ENCODE measurements around the gene BAIAP3.

BAIAP3 gene

DNA sequence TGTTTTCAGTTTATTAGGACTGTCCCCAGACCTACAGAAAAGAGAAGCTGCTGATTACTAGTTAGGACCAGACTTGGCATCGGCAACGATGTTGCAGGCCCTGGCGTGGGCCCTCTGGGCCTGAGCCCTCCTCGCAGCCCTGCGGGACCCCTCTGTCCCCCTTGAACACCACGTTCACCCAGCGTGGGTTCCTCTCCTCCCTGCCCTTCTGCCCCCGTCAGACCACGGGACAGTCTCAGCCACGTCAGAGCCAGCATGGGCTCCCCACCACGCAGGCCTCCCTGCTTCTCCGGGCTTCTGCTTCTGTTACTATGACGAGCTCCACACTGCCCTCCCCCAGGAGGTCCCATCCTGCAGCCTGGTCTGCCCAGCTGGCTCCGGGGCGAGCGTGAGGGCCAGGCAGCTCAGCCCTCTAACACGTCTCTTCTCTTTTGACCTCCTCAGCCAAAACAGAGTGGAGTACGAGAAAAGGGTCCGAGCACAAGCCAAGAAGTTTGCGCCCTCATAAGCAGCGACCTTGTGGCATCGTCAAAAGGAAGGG, 9.1 kb upstream of the BAIAP3 start:
- WGBS (ENCODE audit: insufficient coverage), result 89% methylated on average over 20 of the region's 22 CpGs
- H3K4me1 ChIP-seq (ENCODE audit: control extremely low read depth in 1 of 4, control insufficient read depth in 4 of 4, insufficient read depth in 4 of 4, low read length in 3 of 4), result no peaks in the 10 kb centered on the region
- no peaks in the 10 kb centered on the region for H3K9me3 ChIP-seq (ENCODE audit: control extremely low read depth in 1 of 5, control insufficient read depth in 4 of 5, insufficient read depth in 2 of 5, low read depth in 1 of 5, low read length in 4 of 5)
- H3K27ac ChIP-seq (ENCODE audit: insufficient read depth in 1 of 2, low read depth in 1 of 2, low read length in 2 of 2, poor library complexity in 1 of 2, severe bottlenecking in 2 of 2), result no peak overlapping the region
- H3K4me3 ChIP-seq (ENCODE audit: control insufficient read depth in 1 of 7, extremely low read depth in 1 of 7, insufficient read depth in 4 of 7, low read depth in 2 of 7, low read length in 6 of 7), result no peak overlapping the region
- no peak for DNase-seq
- ChIA-PET CTCF (interaction anchor here (1.6 kb wide), 1 partner anchor 13 kb away, joined by 4 read pairs; no protein-coding TSS in a partner anchor), POLR2A (interaction anchor here (0.7 kb wide), 1 partner anchor 15 kb away, joined by 3 read pairs; the partner anchor contains the start of gene UBE2I)
- peaks cover 0 to 58% (median 43%) of the 10 kb centered on the region in 4 experiments for H3K36me3 ChIP-seq (ENCODE audit: control insufficient read depth in 4 of 4, insufficient read depth in 4 of 4, low read length in 3 of 4)
- H3K27me3 ChIP-seq (replicated peaks in 2 of 5; ENCODE audit: control insufficient read depth in 4 of 5, insufficient read depth in 5 of 5, low read length in 4 of 5), result no peaks in the 10 kb centered on the region

DNA sequence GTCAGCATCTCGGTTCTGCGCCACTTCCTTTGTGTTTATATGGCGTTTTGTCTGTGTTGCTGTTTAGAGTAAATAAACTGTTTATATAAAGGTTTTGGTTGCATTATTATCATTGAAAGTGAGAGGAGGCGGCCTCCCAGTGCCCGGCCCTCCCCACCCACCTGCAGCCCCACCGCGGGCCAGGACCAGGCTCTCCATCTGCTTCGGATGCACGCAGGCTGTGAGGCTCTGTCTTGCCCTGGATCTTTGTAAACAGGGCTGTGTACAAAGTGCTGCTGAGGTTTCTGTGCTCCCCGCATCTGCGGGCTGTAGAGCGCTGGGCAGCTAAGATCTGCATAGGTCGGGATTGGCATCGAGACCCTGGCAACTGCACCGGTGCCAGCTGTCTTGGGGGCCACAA, 8.2 kb upstream of the BAIAP3 start:
- peaks cover 0 to 49% (median 35%) of the 10 kb centered on the region in 4 experiments for H3K36me3 ChIP-seq (ENCODE audit: control insufficient read depth in 4 of 4, insufficient read depth in 4 of 4, low read length in 3 of 4)
- POLR2A ChIA-PET, result no interaction called here
- no peak for DNase-seq
- H3K4me3 ChIP-seq (ENCODE audit: control insufficient read depth in 1 of 7, extremely low read depth in 1 of 7, insufficient read depth in 4 of 7, low read depth in 2 of 7, low read length in 6 of 7), result no peak overlapping the region
- H3K9me3 ChIP-seq (ENCODE audit: control extremely low read depth in 1 of 5, control insufficient read depth in 4 of 5, insufficient read depth in 2 of 5, low read depth in 1 of 5, low read length in 4 of 5), result peaks cover 0 to under 1% (median 0%) of the 10 kb centered on the region in 5 experiments
- H3K27me3 ChIP-seq (replicated peaks in 2 of 5; ENCODE audit: control insufficient read depth in 4 of 5, insufficient read depth in 5 of 5, low read length in 4 of 5), result peaks cover 0 to 4% (median 0%) of the 10 kb centered on the region in 5 experiments
- no peaks in the 10 kb centered on the region for H3K4me1 ChIP-seq (ENCODE audit: control extremely low read depth in 1 of 4, control insufficient read depth in 4 of 4, insufficient read depth in 4 of 4, low read length in 3 of 4)
- H3K27ac ChIP-seq (ENCODE audit: insufficient read depth in 1 of 2, low read depth in 1 of 2, low read length in 2 of 2, poor library complexity in 1 of 2, severe bottlenecking in 2 of 2), result no peak overlapping the region
- 97% methylated on average over 12 of the region's 15 CpGs for WGBS (ENCODE audit: insufficient coverage)
- CTCF ChIA-PET, result interaction anchor here (1.4 kb wide), 1 partner anchor 11 kb away, joined by 3 read pairs; no protein-coding TSS in a partner anchor

DNA sequence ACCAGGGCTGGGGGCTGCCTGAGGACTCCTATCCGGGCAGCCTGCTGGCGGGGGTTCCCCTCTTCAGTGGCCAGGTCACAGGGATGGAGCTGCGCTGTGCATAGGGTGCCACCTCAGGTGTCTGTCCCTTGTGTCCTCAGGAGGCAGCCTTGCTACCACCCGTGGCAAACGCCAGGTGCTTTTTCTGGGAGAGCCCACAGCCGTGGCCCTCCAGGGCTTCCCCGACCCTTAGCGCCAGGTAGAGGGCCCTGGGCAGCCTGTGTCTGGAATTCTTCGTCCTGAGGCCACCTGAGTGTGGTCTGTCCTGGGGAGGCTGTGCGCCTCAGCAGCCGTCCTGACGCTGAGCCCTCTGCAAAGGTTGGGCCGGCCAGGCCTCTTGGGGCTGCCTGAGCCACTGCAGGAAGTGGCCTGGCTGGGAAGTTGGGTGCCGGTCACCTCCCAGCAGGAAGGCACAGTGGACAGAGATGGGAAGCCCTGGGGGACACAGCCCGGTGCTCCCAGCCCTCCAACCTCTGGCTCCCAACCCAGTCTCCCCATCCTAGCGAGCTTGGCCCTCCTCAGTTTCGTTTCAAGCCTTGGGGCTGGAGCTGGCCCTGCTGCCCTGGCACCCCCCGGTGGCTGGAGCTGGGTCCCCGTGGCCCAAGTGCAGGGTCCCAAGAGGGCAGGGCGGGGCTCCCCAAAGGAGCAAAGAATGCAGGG, 7.6 kb upstream of the BAIAP3 start:
- DNase-seq, result no peak

DNA sequence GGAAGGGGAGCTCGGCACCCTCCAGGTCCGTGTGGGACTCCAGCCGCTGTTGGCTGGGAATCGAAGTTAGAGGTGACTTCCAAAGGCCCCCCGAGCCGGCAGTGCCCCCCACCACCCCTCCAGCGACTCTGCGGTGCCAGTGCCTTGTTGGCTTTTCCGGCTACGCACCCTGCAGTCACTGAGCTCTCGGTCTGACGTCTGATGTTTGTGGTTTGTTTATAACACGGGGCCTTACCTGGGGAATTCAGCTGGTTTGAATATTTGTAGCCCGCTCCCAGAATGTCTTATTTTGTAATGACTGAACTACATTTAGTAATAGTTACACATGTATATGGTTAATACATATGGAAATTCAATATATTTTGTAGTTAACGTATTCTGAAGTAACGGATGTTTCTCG, 7.1 kb upstream of the BAIAP3 start:
- Histone ChIP-seq H3K4me3 (ENCODE audit: control insufficient read depth in 1 of 7, extremely low read depth in 1 of 7, insufficient read depth in 4 of 7, low read depth in 2 of 7, low read length in 6 of 7) (no peak overlapping the region), H3K36me3 (ENCODE audit: control insufficient read depth in 4 of 4, insufficient read depth in 4 of 4, low read length in 3 of 4) (peaks cover 0 to 39% (median 27%) of the 10 kb centered on the region in 4 experiments), H3K9me3 (ENCODE audit: control extremely low read depth in 1 of 5, control insufficient read depth in 4 of 5, insufficient read depth in 2 of 5, low read depth in 1 of 5, low read length in 4 of 5) (peaks cover 0 to 4% (median 2%) of the 10 kb centered on the region in 5 experiments), H3K4me1 (ENCODE audit: control extremely low read depth in 1 of 4, control insufficient read depth in 4 of 4, insufficient read depth in 4 of 4, low read length in 3 of 4) (peaks cover 0 to 6% (median 3%) of the 10 kb centered on the region in 4 experiments), H3K27ac (ENCODE audit: insufficient read depth in 1 of 2, low read depth in 1 of 2, low read length in 2 of 2, poor library complexity in 1 of 2, severe bottlenecking in 2 of 2) (no peak overlapping the region), H3K27me3 (replicated peaks in 2 of 5; ENCODE audit: control insufficient read depth in 4 of 5, insufficient read depth in 5 of 5, low read length in 4 of 5) (peaks cover 0 to 15% (median 0%) of the 10 kb centered on the region in 5 experiments)
- no peak for DNase-seq
- CTCF ChIA-PET, result interaction anchor here (0.9 to 1.4 kb wide), 2 partner anchors 12 to 13 kb away, joined by 3 read pairs; no protein-coding TSS in a partner anchor
- POLR2A ChIA-PET, result interaction anchor here (0.6 kb wide), 1 partner anchor 51 kb away, joined by 4 read pairs; no protein-coding TSS in a partner anchor
- WGBS (ENCODE audit: insufficient coverage), result 93% methylated on average over 9 of the region's 17 CpGs

More for the DNA sequence above, 7.6 kb upstream of the BAIAP3 start:
- ChIA-PET POLR2A (interaction anchor here (0.6 kb wide), 1 partner anchor 51 kb away, joined by 4 read pairs; no protein-coding TSS in a partner anchor), CTCF (interaction anchor here (0.9 to 1.4 kb wide), 2 partner anchors 11 to 14 kb away, joined by 3 read pairs; no protein-coding TSS in a partner anchor)
- peaks cover 0 to 4% (median 2%) of the 10 kb centered on the region in 5 experiments for H3K9me3 ChIP-seq (ENCODE audit: control extremely low read depth in 1 of 5, control insufficient read depth in 4 of 5, insufficient read depth in 2 of 5, low read depth in 1 of 5, low read length in 4 of 5)
- H3K4me1 ChIP-seq (ENCODE audit: control extremely low read depth in 1 of 4, control insufficient read depth in 4 of 4, insufficient read depth in 4 of 4, low read length in 3 of 4), result peaks cover 0 to under 1% (median under 1%) of the 10 kb centered on the region in 4 experiments
- no peak overlapping the region for H3K27ac ChIP-seq (ENCODE audit: insufficient read depth in 1 of 2, low read depth in 1 of 2, low read length in 2 of 2, poor library complexity in 1 of 2, severe bottlenecking in 2 of 2)
- WGBS (ENCODE audit: insufficient coverage), result 90% methylated on average over 20 of the region's 20 CpGs
- H3K4me3 ChIP-seq (ENCODE audit: control insufficient read depth in 1 of 7, extremely low read depth in 1 of 7, insufficient read depth in 4 of 7, low read depth in 2 of 7, low read length in 6 of 7), result no peak overlapping the region
- peaks cover 0 to 9% (median 0%) of the 10 kb centered on the region in 5 experiments for H3K27me3 ChIP-seq (replicated peaks in 2 of 5; ENCODE audit: control insufficient read depth in 4 of 5, insufficient read depth in 5 of 5, low read length in 4 of 5)
- H3K36me3 ChIP-seq (ENCODE audit: control insufficient read depth in 4 of 4, insufficient read depth in 4 of 4, low read length in 3 of 4), result peaks cover 0 to 44% (median 30%) of the 10 kb centered on the region in 4 experiments

DNA sequence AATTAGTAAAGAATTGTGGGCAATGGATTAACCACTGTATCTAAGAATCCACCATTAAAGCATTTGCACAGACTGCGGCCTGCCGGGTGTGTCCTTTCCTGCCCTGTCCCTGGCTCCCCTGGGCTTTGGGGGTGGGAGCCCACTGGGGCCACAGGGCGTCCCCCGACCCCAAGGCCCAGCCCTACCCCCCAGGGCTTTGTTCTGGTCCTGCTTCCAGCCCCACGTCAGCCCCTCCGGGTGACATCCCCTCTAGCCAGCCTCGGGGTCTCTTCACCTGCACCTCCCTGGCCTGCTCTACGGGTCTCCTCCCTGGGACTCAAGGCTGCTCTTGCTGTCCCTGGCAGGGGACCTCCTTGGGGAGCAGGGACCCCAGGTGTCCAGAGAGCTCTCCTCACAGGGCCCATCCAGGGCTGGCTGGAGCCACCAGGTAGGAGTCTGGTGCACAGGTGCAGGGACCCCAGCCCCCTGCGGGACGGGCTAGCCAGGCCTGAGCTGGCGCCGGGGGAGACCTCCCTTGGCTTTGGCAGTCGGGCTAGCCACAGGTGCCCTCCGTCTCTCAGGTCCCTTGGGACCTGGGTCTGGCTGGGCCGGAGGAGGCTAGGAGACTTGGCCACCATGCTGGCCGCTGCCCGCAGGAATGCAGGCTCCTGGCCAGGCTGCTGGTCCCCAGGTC, 6.4 kb upstream of the BAIAP3 start:
- ChIA-PET POLR2A (no interaction called here), CTCF (interaction anchor here (0.7 to 0.9 kb wide), 2 partner anchors 12 to 37 kb away, joined by 3 read pairs; no protein-coding TSS in a partner anchor)
- peaks cover 0 to 22% (median 2%) of the 10 kb centered on the region in 5 experiments for H3K27me3 ChIP-seq (replicated peaks in 2 of 5; ENCODE audit: control insufficient read depth in 4 of 5, insufficient read depth in 5 of 5, low read length in 4 of 5)
- WGBS (ENCODE audit: insufficient coverage), result 93% methylated on average over 14 of the region's 17 CpGs
- H3K4me1 ChIP-seq (ENCODE audit: control extremely low read depth in 1 of 4, control insufficient read depth in 4 of 4, insufficient read depth in 4 of 4, low read length in 3 of 4), result peaks cover 0 to 13% (median 10%) of the 10 kb centered on the region in 4 experiments
- H3K4me3 ChIP-seq (ENCODE audit: control insufficient read depth in 1 of 7, extremely low read depth in 1 of 7, insufficient read depth in 4 of 7, low read depth in 2 of 7, low read length in 6 of 7), result no peak overlapping the region
- H3K36me3 ChIP-seq (ENCODE audit: control insufficient read depth in 4 of 4, insufficient read depth in 4 of 4, low read length in 3 of 4), result peaks cover 0 to 33% (median 23%) of the 10 kb centered on the region in 4 experiments
- peaks cover 0 to 4% (median 2%) of the 10 kb centered on the region in 5 experiments for H3K9me3 ChIP-seq (ENCODE audit: control extremely low read depth in 1 of 5, control insufficient read depth in 4 of 5, insufficient read depth in 2 of 5, low read depth in 1 of 5, low read length in 4 of 5)
- H3K27ac ChIP-seq (ENCODE audit: insufficient read depth in 1 of 2, low read depth in 1 of 2, low read length in 2 of 2, poor library complexity in 1 of 2, severe bottlenecking in 2 of 2), result no peak overlapping the region
- no peak for DNase-seq

DNA sequence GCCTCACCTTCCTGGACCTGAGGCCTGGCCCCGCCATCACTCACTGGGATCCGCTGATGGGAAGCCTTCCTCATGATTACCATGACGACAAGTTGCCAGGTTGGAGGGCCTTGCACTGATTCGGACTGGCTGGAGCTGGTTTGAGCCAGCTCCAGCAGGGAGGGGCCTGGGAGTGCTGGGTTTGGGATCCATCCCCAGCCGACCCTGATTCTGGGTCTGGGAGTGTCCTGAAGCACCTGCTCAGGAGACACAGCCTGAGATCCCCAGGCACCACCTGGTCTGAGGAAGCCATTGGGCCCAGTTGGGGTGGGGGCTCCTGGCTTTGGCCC, 5.9 kb upstream of the BAIAP3 start:
- H3K4me1 ChIP-seq (ENCODE audit: control extremely low read depth in 1 of 4, control insufficient read depth in 4 of 4, insufficient read depth in 4 of 4, low read length in 3 of 4), result peaks cover 0 to 18% (median 15%) of the 10 kb centered on the region in 4 experiments
- ChIA-PET POLR2A (no interaction called here), CTCF (interaction anchor here (0.7 kb wide), 1 partner anchor 37 kb away, joined by 3 read pairs; no protein-coding TSS in a partner anchor)
- WGBS (ENCODE audit: insufficient coverage), result 95% methylated on average over 4 of the region's 5 CpGs
- H3K27ac ChIP-seq (ENCODE audit: insufficient read depth in 1 of 2, low read depth in 1 of 2, low read length in 2 of 2, poor library complexity in 1 of 2, severe bottlenecking in 2 of 2), result no peak overlapping the region
- no peak for DNase-seq
- H3K9me3 ChIP-seq (ENCODE audit: control extremely low read depth in 1 of 5, control insufficient read depth in 4 of 5, insufficient read depth in 2 of 5, low read depth in 1 of 5, low read length in 4 of 5), result peaks cover 0 to 4% (median 2%) of the 10 kb centered on the region in 5 experiments
- H3K4me3 ChIP-seq (ENCODE audit: control insufficient read depth in 1 of 7, extremely low read depth in 1 of 7, insufficient read depth in 4 of 7, low read depth in 2 of 7, low read length in 6 of 7), result no peak overlapping the region
- peaks cover 0 to 30% (median 23%) of the 10 kb centered on the region in 4 experiments for H3K36me3 ChIP-seq (ENCODE audit: control insufficient read depth in 4 of 4, insufficient read depth in 4 of 4, low read length in 3 of 4)
- H3K27me3 ChIP-seq (replicated peaks in 2 of 5; ENCODE audit: control insufficient read depth in 4 of 5, insufficient read depth in 5 of 5, low read length in 4 of 5), result peaks cover 0 to 27% (median 7%) of the 10 kb centered on the region in 5 experiments

Data from common myeloid progenitor, CD34-positive (primary cell).